GM10847 (cell line): ENCODE results near the gene ATP6V1C2.

Experiments
- POLR2A ChIP-seq: IDR thresholded peaks from 2 replicates; pipeline ENCODE4 v1.6.1; 2011; ENCODE audit not compliant: insufficient read length; ENCODE audit errors: extremely low read depth

Gene ATP6V1C2

GRCh38 chr2:10772201-10772867, 50.9 kb downstream of the ATP6V1C2 start:
- TF ChIP-seq POLR2A = no peak

DNA sequence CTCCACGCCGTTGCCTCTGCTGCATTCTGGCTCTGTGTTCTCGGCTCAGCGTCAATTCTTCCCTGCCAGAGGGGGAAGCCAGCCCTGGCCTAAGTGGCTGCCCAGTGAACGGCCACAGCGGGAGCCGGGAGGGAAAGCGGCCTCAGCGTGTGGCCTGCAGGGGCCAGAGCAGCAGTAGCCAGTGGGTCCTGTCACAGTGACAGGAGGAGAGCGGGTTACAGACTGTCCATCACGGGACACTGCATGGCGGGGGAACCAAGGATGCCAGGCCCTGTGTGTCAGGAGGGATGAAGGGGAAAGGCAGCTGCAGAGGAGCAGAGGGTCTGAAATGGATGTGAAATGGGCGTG, 51.4 kb downstream of the ATP6V1C2 start:
- TF ChIP-seq POLR2A = no peak

GRCh38 chr2:10773821-10774341, 52.5 kb downstream of the ATP6V1C2 start:
- TF ChIP-seq POLR2A = no peak

DNA sequence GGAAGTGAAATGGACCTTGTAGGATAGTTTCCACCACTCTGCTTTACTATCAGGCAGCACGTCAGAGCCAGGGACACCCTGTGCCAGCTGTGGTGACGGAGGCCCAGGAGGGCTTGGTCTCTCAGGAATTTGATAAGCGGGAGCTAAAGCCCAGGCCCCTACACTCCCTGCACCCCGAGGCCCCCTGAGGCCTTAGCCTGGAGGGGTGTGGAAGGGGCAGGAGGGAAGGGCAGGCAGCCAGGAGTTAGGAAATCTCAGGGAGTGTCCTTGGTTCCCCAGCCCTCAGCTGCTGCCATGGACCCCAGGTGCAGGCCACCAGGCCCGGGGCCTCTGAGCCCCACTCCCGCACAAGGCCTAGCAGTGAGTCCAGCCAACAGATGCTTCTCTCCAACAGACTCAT, 53.0 kb downstream of the ATP6V1C2 start:
- TF ChIP-seq POLR2A = no peak

DNA sequence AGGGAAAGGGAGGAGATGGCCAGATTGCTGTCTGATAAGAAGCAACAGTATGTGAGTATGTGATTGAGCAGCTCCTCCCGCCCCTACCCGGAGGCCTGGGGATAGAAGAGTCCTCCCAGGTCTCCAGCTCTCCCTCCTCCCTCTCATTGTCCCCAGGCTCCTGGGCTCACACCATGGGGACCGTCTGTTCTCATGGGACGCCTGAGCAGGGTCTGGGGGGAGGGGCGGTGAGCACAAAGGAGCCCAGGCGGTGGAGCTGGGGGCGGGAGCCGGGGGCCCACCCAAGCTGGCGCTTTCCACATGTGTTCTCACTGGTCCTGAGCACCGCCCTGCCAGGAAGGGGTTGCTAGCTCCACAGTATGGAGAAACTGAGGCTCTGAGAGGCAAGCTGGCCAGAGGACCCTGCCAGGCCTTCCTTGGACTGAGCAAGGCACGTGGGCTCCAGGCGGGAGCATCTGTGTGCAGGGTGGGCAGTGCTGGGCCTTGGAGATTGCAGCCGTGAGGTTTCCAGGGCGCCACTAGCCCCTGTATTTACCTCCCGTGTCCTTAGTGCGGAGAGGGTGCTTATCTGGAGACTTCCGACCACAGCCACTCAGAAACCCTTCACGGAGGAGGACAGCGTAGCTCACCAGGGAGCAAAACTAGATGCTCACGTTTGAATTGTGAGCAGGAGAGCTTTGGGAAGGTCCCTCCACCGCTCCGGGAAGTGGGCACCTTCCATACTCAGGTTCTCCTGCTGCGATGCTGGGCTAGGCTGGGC, 53.8 kb downstream of the ATP6V1C2 start:
- no peak for TF ChIP-seq POLR2A

DNA sequence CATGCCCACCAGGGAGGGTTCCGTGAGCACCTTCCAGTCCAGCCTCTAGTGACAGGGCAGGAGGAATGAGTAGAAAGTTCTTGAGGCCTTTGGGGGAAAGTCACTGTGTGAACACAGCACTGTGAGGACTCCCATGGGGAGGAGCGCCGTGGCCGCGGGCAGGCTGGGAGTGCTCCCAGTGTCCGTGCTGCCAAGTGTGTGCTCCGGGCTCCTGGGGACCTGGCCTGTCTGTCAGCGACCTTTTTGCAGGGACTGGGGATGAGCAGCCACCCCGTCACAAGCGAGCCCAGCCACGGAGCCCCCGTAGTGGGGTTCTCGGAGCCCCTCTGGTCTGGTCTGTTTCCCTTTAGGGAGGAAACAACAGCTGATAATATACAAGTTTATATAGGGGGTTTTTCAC, 54.4 kb downstream of the ATP6V1C2 start:
- no peak for TF ChIP-seq POLR2A

- TF ChIP-seq POLR2A = peak; percentile 20
Observed at GRCh38 chr2:10776231-10776977, 55.0 kb downstream of the ATP6V1C2 start.

DNA sequence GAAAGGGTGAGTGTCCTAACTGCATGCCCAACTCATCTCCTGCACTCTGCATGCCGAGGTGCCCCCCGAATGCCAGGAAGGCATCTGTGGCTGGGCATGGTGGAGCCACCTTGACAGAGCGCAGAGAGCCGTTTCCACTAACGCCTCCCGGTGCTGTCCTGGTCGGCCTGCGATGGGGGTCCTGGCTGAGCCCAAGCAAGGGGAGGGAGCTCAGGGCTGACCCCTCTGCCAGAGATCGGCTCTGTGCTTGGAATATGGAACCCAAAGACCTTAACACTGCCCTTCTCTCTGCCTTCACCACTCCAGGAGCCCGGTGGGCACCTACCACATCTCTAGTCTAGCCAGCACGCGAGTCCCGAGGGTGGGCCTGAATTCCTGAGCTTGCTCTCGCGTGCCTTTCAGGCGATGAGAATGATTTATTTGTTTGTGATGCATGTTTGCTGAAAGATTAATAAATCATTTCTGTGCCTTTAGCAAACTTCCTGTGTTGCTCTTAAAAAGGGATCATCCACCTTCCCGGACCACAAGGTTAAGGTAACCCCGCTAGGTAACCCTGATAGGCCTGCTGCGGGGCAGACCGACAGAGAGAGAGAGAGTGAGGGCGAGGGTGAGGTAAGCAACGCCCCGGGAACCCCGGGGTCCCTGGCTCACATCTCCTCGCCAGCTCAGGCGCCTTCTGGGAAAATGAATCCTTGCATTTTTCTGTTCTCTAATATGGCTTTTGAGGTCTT, 55.8 kb downstream of the ATP6V1C2 start:
- no peak for TF ChIP-seq POLR2A

DNA sequence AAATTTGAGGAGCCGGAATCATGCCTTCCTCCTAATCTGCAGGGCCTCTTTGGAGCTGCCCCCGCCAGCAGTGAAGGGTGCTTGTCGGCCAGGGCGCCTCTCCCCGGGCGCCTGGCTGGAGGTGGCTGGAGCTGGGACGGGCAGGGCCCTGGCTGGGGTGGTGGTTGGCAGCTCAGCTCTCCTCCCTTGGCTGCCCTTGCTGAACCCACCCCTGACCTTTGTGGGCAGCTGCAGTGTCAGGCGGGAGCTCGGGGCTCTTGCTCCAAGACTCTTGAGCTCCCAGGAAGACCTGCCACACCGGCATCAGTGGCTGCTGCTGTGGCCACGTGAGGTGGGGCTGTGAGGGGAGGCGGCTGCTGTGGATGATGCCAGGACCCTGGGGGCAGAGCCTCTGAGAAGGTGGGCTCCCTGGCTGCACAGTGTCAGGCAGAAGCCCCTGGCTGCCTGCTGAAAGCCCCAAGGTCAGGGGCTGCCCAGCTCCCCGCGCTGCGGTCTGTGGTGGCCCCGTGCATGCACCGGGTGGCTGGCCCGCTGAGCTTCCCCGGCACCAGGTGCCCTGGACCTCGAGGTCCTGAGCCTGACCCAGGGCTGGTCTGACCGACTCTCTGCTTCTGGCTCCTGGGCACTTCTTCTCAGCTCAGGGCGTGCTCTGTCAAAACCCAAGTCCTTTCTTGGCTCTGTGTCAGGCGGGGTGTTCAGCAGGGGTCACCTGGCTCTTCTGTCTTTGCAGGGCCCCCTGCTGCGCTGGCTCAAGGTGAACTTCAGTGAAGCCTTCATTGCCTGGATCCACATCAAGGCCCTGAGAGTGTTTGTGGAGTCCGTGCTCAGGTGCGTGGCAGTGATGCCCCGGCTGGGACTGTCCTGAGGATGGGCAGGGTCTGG, 56.7 kb downstream of the ATP6V1C2 start:
- TF ChIP-seq POLR2A = no peak

GRCh38 chr2:10778724-10779115, 57.3 kb downstream of the ATP6V1C2 start:
- no peak for TF ChIP-seq POLR2A

DNA sequence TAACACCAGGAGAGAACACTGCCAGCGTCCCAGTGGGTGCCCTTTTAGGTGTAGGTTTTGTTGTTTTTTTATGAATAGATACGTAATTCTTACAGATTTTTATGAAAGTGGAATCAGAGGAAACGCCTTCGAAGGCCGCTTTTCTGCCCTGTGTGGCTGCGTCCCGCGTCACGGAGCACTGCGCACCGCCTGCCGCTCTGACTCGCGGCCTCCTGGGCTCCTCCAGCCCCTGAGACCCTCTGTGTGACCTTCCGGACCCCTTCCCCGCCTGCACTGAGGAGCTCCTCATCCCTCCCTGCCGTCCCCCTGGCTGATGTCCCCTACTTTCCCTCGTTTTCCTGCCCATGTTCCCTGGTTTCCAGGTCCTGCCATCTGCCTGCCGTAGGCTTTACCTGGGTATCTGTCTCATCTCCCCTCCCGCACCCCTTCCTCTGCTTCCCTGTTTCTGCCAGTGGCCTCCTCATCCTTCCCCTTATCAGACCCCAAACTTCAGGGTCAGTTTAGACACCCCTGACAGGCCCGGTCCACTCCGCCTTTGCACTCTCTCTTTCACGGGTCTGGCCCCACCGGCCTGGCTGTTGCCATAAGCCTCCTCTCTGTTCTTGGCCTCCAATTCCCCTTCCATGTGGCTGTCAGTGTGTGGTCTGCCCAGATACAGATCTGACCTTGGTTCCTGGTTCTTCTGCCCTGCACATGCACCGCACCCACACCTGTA, 58.5 kb downstream of the ATP6V1C2 start:
- no peak for TF ChIP-seq POLR2A

DNA sequence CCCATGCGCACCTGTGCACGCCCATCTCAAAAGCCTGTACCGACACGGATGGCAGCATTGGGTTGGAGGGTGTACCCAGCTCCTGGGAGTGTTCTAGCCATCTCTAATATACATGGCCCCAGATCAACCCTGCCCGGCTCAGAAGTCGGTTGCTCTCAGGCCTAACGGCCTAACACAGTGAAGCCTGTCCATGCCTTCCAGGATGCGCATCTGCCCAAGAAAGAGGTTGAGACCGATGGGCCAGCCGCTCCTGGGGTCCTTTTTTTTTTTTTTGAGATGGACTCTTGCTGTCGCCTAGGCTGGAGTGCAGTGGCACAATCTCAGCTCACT, 59.0 kb downstream of the ATP6V1C2 start:
- no peak for TF ChIP-seq POLR2A

DNA sequence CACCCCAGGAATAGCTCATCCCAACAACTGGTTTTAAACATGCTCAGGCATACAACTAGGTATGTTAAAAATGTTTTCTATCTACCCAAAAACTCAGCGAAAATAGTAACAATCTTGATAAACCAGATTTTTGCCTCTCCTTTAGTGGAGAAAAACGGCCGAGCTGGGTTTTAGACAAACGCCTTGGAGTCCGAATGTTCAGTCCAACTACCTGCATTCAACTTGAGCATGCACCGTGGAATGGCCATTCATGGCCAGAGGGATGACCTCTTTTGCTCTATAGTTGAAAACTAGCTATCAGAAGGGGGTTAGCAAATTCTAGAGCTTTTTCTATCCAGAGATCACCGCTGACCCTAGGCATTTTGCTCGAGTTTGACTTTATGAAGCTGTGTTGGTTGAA, 60.3 kb downstream of the ATP6V1C2 start:
- no peak for TF ChIP-seq POLR2A

GRCh38 chr2:10783421-10783820, 62.0 kb downstream of the ATP6V1C2 start:
- no peak for TF ChIP-seq POLR2A
